Esophagus squamous epithelium (tissue), 4 donors: ENCODE data around the gene GGACT.

Source experiments
- CTCF ChIP-seq, 6 experiments: fragments of 450-650 bp in 4 of 6; fragments of 200-600 bp in 2 of 6; sonication (generic) in 2 of 6; IDR thresholded peaks; one replicate each; pipeline ENCODE4 v1.5.1; 2016 to 2019; ENCODE audit warnings: antibody characterized with exemption in 6 of 6, mild to moderate bottlenecking in 4 of 6, moderate library complexity in 4 of 6
- POLR2A ChIP-seq, 4 donors: fragments of 450-650 bp; IDR thresholded peaks; one replicate each; pipeline ENCODE4 v1.6.1; 2017; ENCODE audit warnings: antibody characterized with exemption in 4 of 4, mild to moderate bottlenecking in 4 of 4, moderate library complexity in 3 of 4

GRCh38 chr13:100523411-100523810, 65.2 kb downstream of the GGACT start:
- TF ChIP-seq CTCF (IDR thresholded peaks at IDR 0.05) (no peak), POLR2A (IDR thresholded peaks at IDR 0.05) (no peak)
